GM19193 (cell line): ENCODE measurements around the gene AMZ1.

Experiments
- POLR2A ChIP-seq: IDR thresholded peaks from 4 replicates; pipeline ENCODE4 v1.6.1; 2011; ENCODE audit not compliant: insufficient read depth, insufficient read length; ENCODE audit errors: extremely low read depth

Gene AMZ1

GRCh38 chr7:2713370-2713769 is 25.4 kb downstream of the AMZ1 start:
- no peak for TF ChIP-seq POLR2A

GRCh38 chr7:2713978-2714377 is 26.0 kb downstream of the AMZ1 start:
- no peak for TF ChIP-seq POLR2A

- no peak for TF ChIP-seq POLR2A
Measured at GRCh38 chr7:2714636-2715035, 26.6 kb downstream of the AMZ1 start.

- no peak for TF ChIP-seq POLR2A
Measured at GRCh38 chr7:2715341-2716231, 27.6 kb downstream of the AMZ1 start.

- TF ChIP-seq POLR2A, result no peak
Measured at GRCh38 chr7:2716488-2716887, 28.5 kb downstream of the AMZ1 start.

- TF ChIP-seq POLR2A, result no peak
Measured at GRCh38 chr7:2716906-2717292, 28.9 kb downstream of the AMZ1 start.

GRCh38 chr7:2717293-2718261 is 29.6 kb downstream of the AMZ1 start:
- TF ChIP-seq POLR2A, result peak; percentile 1

- TF ChIP-seq POLR2A, result no peak
Measured at GRCh38 chr7:2718296-2718965, 30.4 kb downstream of the AMZ1 start.

- TF ChIP-seq POLR2A, result no peak
Measured at GRCh38 chr7:2719007-2719406, 31.0 kb downstream of the AMZ1 start.

GRCh38 chr7:2720024-2720423 is 32.0 kb downstream of the AMZ1 start:
- no peak for TF ChIP-seq POLR2A

GRCh38 chr7:2721842-2722241 is 33.8 kb downstream of the AMZ1 start:
- TF ChIP-seq POLR2A, result no peak

- TF ChIP-seq POLR2A, result no peak
Measured at GRCh38 chr7:2722591-2722990, 34.6 kb downstream of the AMZ1 start.

GRCh38 chr7:2723138-2723850 is 35.3 kb downstream of the AMZ1 start:
- TF ChIP-seq POLR2A, result no peak

- no peak for TF ChIP-seq POLR2A
Measured at GRCh38 chr7:2724453-2725177, 36.6 kb downstream of the AMZ1 start.
